H9 (cell line): Measurements from ENCODE around the gene STK32B. TPM values are rescaled to one million over a fixed set of nuclear protein-coding genes. Genes with fewer than 3 reads are reported as not detected.

Experiments
- DNase-seq: peaks from one replicate; pipeline ENCODE4 v3.0.0-alpha.2; 2017
- H2AFZ ChIP-seq: one replicate; pipeline ENCODE4 v1.6.1; 2013; ENCODE audit warnings: mild to moderate bottlenecking, low read length, control low read depth, moderate library complexity
- H2AK5ac ChIP-seq: 2 replicates; pipeline ENCODE4 v1.6.1; 2013; ENCODE audit warnings: low read length, control low read depth, mixed read lengths; ENCODE audit not compliant: insufficient read length
- H2BK120ac ChIP-seq: one replicate; pipeline ENCODE4 v1.6.1; 2013; ENCODE audit warnings: low read depth, mild to moderate bottlenecking, low read length, control low read depth, inconsistent platforms; ENCODE audit not compliant: poor library complexity, severe bottlenecking
- H2BK12ac ChIP-seq: 2 replicates; pipeline ENCODE4 v1.6.1; 2013; ENCODE audit warnings: low read length, control low read depth, mixed read lengths, low read depth; ENCODE audit not compliant: insufficient read length
- H2BK15ac ChIP-seq: 2 replicates; pipeline ENCODE4 v1.6.1; 2013; ENCODE audit warnings: low read depth, low read length, control low read depth
- H2BK20ac ChIP-seq: one replicate; pipeline ENCODE4 v1.6.1; 2013; ENCODE audit warnings: low read depth, mild to moderate bottlenecking, low read length, control low read depth, inconsistent platforms; ENCODE audit not compliant: poor library complexity, severe bottlenecking
- H2BK5ac ChIP-seq: 2 replicates; pipeline ENCODE4 v1.6.1; 2013; ENCODE audit warnings: low read length, control low read depth, mixed read lengths; ENCODE audit not compliant: insufficient read length
- H3K14ac ChIP-seq: 2 replicates; pipeline ENCODE4 v1.6.1; 2013; ENCODE audit warnings: low read length, control low read depth; ENCODE audit not compliant: insufficient read depth
- H3K18ac ChIP-seq: 2 replicates; pipeline ENCODE4 v1.6.1; 2013; ENCODE audit warnings: low read depth, mild to moderate bottlenecking, mixed read lengths, low read length, control low read depth; ENCODE audit not compliant: insufficient read length
- H3K23ac ChIP-seq: 2 replicates; pipeline ENCODE4 v1.6.1; 2013; ENCODE audit warnings: low read length, control low read depth, mixed read lengths, low read depth; ENCODE audit not compliant: insufficient read length
- H3K23me2 ChIP-seq: 2 replicates; pipeline ENCODE4 v1.6.1; 2013; ENCODE audit warnings: low read depth, mild to moderate bottlenecking, mixed read lengths, low read length, control low read depth; ENCODE audit not compliant: insufficient read length, poor library complexity, severe bottlenecking
- H3K27ac ChIP-seq: 2 replicates; pipeline ENCODE4 v1.5.1; 2013; ENCODE audit warnings: low read length, control low read depth, mixed read lengths, low read depth; ENCODE audit not compliant: insufficient read length
- H3K27me3 ChIP-seq: 2 replicates; pipeline ENCODE4 v1.6.1; 2013; ENCODE audit warnings: low read length, control low read depth, inconsistent platforms; ENCODE audit not compliant: insufficient read depth
- H3K4ac ChIP-seq: 2 replicates; pipeline ENCODE4 v1.6.1; 2013; ENCODE audit warnings: low read depth, mild to moderate bottlenecking, control low read depth, inconsistent platforms, low read length, moderate library complexity
- H3K4me1 ChIP-seq: 2 replicates; pipeline ENCODE4 v1.6.1; 2013; ENCODE audit warnings: low read length, control low read depth, inconsistent platforms; ENCODE audit not compliant: insufficient read depth
- H3K4me2 ChIP-seq: 2 replicates; pipeline ENCODE4 v1.6.1; 2013; ENCODE audit warnings: low read length, control low read depth, mixed read lengths; ENCODE audit not compliant: insufficient read length, insufficient read depth
- H3K56ac ChIP-seq: 2 replicates; pipeline ENCODE4 v1.6.1; 2013; ENCODE audit warnings: low read depth, mild to moderate bottlenecking, mixed read lengths, low read length, control low read depth; ENCODE audit not compliant: insufficient read length
- H3K79me1 ChIP-seq: 2 replicates; pipeline ENCODE4 v1.6.1; 2013; ENCODE audit warnings: low read depth, mild to moderate bottlenecking, moderate library complexity, low read length, control low read depth, inconsistent platforms; ENCODE audit not compliant: insufficient read depth, poor library complexity, severe bottlenecking
- H3K79me2 ChIP-seq: 2 replicates; pipeline ENCODE4 v1.6.1; 2013; ENCODE audit warnings: low read length, control low read depth, inconsistent platforms; ENCODE audit not compliant: insufficient read depth
- H3K9ac ChIP-seq: 2 replicates; pipeline ENCODE4 v1.6.1; 2013; ENCODE audit warnings: low read length, control low read depth, mixed read lengths; ENCODE audit not compliant: insufficient read length; ENCODE audit errors: extremely low read depth
- H3K9me3 ChIP-seq: one replicate; pipeline ENCODE4 v1.6.1; 2013; ENCODE audit warnings: low read depth, low read length, inconsistent platforms; ENCODE audit not compliant: control insufficient read depth
- H3T11ph ChIP-seq: one replicate; pipeline ENCODE4 v1.6.1; 2013; ENCODE audit warnings: mild to moderate bottlenecking, low read length, control low read depth, inconsistent platforms
- H4K20me1 ChIP-seq: one replicate; pipeline ENCODE4 v1.6.1; 2013; ENCODE audit not compliant: control insufficient read depth, insufficient read length, insufficient read depth
- H4K5ac ChIP-seq: 2 replicates; pipeline ENCODE4 v1.6.1; 2013; ENCODE audit warnings: low read depth, mild to moderate bottlenecking, mixed read lengths, low read length, control low read depth; ENCODE audit not compliant: insufficient read length
- H4K8ac ChIP-seq: replicated peaks from 2 replicates; pipeline ENCODE4 v1.6.1; 2013; ENCODE audit warnings: low read length, control low read depth, mixed read lengths, low read depth; ENCODE audit not compliant: insufficient read length
- H4K91ac ChIP-seq: 2 replicates; pipeline ENCODE4 v1.6.1; 2013; ENCODE audit warnings: low read depth, mild to moderate bottlenecking, moderate library complexity, mixed read lengths, low read length, control low read depth; ENCODE audit not compliant: insufficient read length
- H3K27ac Mint-ChIP-seq, 3 experiments: 2 replicates in 2 of 3; 3 replicates in 1 of 3; pipeline ENCODE4 v1.8.0; 2020 to 2021; ENCODE audit warnings: mixed read lengths in 3 of 3, mild to moderate bottlenecking in 1 of 3, moderate library complexity in 1 of 3
- H3K27me3 Mint-ChIP-seq: 2 replicates; pipeline ENCODE4 v1.8.0; 2021; ENCODE audit warnings: low read depth, mild to moderate bottlenecking, moderate library complexity, mixed read lengths
- H3K36me3 Mint-ChIP-seq, 3 experiments: 2 replicates in 2 of 3; 3 replicates in 1 of 3; pipeline ENCODE4 v1.8.0; 2020 to 2021; ENCODE audit warnings: low read depth in 3 of 3, mixed read lengths in 3 of 3; ENCODE audit not compliant: insufficient read depth in 1 of 3
- H3K4me1 Mint-ChIP-seq, 2 experiments: 2 replicates each; pipeline ENCODE4 v1.8.0; 2020; ENCODE audit warnings: mixed read lengths in 2 of 2
- H3K4me3 Mint-ChIP-seq, 2 experiments: 2 replicates in 1 of 2; 3 replicates in 1 of 2; pipeline ENCODE4 v1.8.0; 2020 to 2021; ENCODE audit warnings: mild to moderate bottlenecking in 2 of 2, mixed read lengths in 2 of 2, moderate library complexity in 1 of 2
- H3K9me3 Mint-ChIP-seq, 2 experiments: 2 replicates in 1 of 2; 3 replicates in 1 of 2; pipeline ENCODE4 v1.8.0; 2020; ENCODE audit warnings: mild to moderate bottlenecking in 2 of 2, mixed read lengths in 2 of 2, moderate library complexity in 1 of 2
- WGBS: extraction: QIAGEN DNeasy Blood & Tissue Kit; methylation state at CpG from one replicate; pipeline ENCODE4 v1.1.7; 2013; ENCODE audit warnings: missing lambda C conversion rate, low lambda C conversion rate, mixed read lengths; ENCODE audit not compliant: insufficient read length; ENCODE audit errors: extremely low coverage; 5-methylcytosine and 5-hydroxymethylcytosine counted together
- total RNA-seq: library from RNA; stranded (reverse); gene quantifications from 2 replicates; pipeline ENCODE4 v1.2.1, GENCODE V29; 2021
- TF ChIP-seq, protein P1 (sequence below): fragments of 200-600 bp; sonication (generic); conservative IDR thresholded peaks from 3 replicates; pipeline ENCODE4 v1.8.0; 2021; ENCODE audit warnings: antibody characterized with exemption, mild to moderate bottlenecking

STK32B gene
- total RNA-seq, 1 experiment from 2014 or later = 1.0 TPM

DNA sequence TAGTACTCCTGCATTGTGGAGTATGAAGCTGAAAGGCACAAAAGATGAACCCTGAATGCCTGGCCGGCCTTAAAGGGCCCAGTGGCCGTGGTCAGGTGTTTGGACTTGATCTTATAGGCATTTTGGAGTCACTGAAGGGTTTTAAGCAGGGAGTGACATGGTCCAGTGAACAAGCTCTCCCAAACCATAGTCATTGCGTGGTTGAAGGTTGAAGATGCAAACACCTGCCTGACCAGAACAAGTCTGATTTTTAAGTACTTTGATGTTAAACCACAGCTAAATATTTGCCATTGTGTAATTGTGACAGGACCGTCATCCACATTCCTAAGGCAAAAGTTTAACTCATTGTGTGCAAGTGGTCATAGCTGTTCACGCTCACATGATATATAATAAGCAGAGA lies 3.3 kb downstream of the STK32B start:
- no peak overlapping the region for H2BK5ac ChIP-seq
- H2AK5ac ChIP-seq = no peak overlapping the region
- no CpG with 5 or more reads among the region's 5 CpGs for WGBS
- peaks cover 0 to 3% (median 0%) of the 10 kb centered on the region in 3 experiments; a peak in 2 of 7 replicates for H3K36me3 Mint-ChIP-seq
- H3K9ac ChIP-seq = no peak overlapping the region
- H2BK15ac ChIP-seq = no peak overlapping the region
- no peak overlapping the region for H3K27ac ChIP-seq
- H3K4ac ChIP-seq = no peak overlapping the region
- H3K56ac ChIP-seq = no peak overlapping the region
- no peak overlapping the region for H3K14ac ChIP-seq
- TF ChIP-seq, protein P1, sequence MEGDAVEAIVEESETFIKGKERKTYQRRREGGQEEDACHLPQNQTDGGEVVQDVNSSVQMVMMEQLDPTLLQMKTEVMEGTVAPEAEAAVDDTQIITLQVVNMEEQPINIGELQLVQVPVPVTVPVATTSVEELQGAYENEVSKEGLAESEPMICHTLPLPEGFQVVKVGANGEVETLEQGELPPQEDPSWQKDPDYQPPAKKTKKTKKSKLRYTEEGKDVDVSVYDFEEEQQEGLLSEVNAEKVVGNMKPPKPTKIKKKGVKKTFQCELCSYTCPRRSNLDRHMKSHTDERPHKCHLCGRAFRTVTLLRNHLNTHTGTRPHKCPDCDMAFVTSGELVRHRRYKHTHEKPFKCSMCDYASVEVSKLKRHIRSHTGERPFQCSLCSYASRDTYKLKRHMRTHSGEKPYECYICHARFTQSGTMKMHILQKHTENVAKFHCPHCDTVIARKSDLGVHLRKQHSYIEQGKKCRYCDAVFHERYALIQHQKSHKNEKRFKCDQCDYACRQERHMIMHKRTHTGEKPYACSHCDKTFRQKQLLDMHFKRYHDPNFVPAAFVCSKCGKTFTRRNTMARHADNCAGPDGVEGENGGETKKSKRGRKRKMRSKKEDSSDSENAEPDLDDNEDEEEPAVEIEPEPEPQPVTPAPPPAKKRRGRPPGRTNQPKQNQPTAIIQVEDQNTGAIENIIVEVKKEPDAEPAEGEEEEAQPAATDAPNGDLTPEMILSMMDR = no peak
- H2BK20ac ChIP-seq = no peak overlapping the region
- no peak overlapping the region for H3K23ac ChIP-seq
- no peak overlapping the region for H2BK120ac ChIP-seq
- no peak overlapping the region for H3K27ac Mint-ChIP-seq
- H3K79me2 ChIP-seq = no peaks in the 10 kb centered on the region
- no peak overlapping the region for H4K91ac ChIP-seq
- H4K8ac ChIP-seq = no peak overlapping the region
- peaks cover 78% of the 10 kb centered on the region for H3K27me3 Mint-ChIP-seq
- H3K4me3 Mint-ChIP-seq = no peak overlapping the region
- peaks cover 20% of the 10 kb centered on the region for H3K27me3 ChIP-seq
- H2AFZ ChIP-seq = no peak overlapping the region
- no peaks in the 10 kb centered on the region for H3K79me1 ChIP-seq
- peaks cover 0 to 4% of the 10 kb centered on the region in 2 experiments; a peak in 1 of 5 replicates for H3K9me3 Mint-ChIP-seq
- no peak for DNase-seq
- H4K5ac ChIP-seq = no peak overlapping the region
- H3K23me2 ChIP-seq = peaks cover 12% of the 10 kb centered on the region
- H3K9me3 ChIP-seq = no peaks in the 10 kb centered on the region
- H3T11ph ChIP-seq = no peak overlapping the region
- no peaks in the 10 kb centered on the region for H3K4me1 ChIP-seq
- H3K4me1 Mint-ChIP-seq = peaks cover 10 to 11% of the 10 kb centered on the region in 2 experiments
- no peak overlapping the region for H3K18ac ChIP-seq
- H2BK12ac ChIP-seq = no peak overlapping the region
- H4K20me1 ChIP-seq = no peaks in the 10 kb centered on the region
- H3K4me2 ChIP-seq = no peak overlapping the region
